ENCODE measurements around the gene KAT2B. TPM values are rescaled to one million over a fixed set of nuclear protein-coding genes. Genes with fewer than 3 reads are reported as not detected.

The KAT2B gene
- total and polyA plus RNA-seq, 8 donors: 8.2 to 21.6 (median 14.9) TPM

GRCh38 chr3:20111836-20112235 is 71.6 kb downstream of the KAT2B start:
- H3K9me3 ChIP-seq: no peaks in the 10 kb centered on the region
- no peaks in the 10 kb centered on the region for H3K27me3 ChIP-seq
- H3K27ac ChIP-seq: no peak overlapping the region
- DNase-seq (no peak), ATAC-seq (no peak), FAIRE-seq (no peak)
- intact Hi-C loops (cut with DNase I): no loop called here
- peaks cover 0 to 13% (median 6%) of the 10 kb centered on the region in 3 donors for H3K36me3 ChIP-seq
- TF ChIP-seq, protein P1, sequence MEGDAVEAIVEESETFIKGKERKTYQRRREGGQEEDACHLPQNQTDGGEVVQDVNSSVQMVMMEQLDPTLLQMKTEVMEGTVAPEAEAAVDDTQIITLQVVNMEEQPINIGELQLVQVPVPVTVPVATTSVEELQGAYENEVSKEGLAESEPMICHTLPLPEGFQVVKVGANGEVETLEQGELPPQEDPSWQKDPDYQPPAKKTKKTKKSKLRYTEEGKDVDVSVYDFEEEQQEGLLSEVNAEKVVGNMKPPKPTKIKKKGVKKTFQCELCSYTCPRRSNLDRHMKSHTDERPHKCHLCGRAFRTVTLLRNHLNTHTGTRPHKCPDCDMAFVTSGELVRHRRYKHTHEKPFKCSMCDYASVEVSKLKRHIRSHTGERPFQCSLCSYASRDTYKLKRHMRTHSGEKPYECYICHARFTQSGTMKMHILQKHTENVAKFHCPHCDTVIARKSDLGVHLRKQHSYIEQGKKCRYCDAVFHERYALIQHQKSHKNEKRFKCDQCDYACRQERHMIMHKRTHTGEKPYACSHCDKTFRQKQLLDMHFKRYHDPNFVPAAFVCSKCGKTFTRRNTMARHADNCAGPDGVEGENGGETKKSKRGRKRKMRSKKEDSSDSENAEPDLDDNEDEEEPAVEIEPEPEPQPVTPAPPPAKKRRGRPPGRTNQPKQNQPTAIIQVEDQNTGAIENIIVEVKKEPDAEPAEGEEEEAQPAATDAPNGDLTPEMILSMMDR (IDR thresholded peaks at IDR 0.05): no peak
- H3K4me1 ChIP-seq: no peaks in the 10 kb centered on the region
- no peak overlapping the region for H3K4me3 ChIP-seq
- 92 to 93% methylated on average over 6 of the region's 6 CpGs for WGBS, 2 donors

DNA sequence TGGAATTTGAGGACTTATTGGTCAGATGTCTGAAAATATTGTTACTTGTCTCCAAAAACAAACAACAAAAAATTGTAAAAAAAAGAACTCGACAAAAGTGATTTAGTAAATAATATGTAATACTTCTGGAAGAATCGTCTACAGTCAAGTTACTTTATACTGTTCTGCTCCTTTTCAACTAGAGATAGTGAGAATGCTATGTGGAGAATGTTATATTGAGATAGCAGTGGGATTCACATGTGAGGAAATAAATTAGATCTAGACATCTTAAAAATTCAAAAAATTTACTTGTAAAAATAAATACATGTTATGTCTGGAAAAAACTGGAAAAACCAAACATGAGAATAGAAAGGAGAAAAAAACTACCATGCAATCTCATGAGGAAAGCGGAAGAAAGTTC is 80.8 kb downstream of the KAT2B start:
- Histone ChIP-seq H3K27me3 (no peaks in the 10 kb centered on the region), H3K36me3 (peaks cover 0 to 11% (median 0%) of the 10 kb centered on the region in 3 donors), H3K27ac (no peak overlapping the region), H3K9me3 (no peaks in the 10 kb centered on the region), H3K4me3 (no peak overlapping the region), H3K4me1 (no peaks in the 10 kb centered on the region)
- WGBS, 2 donors: 85 to 90% methylated on average over 3 of the region's 3 CpGs
- TF ChIP-seq, protein P1 (IDR thresholded peaks at IDR 0.05): no peak
- intact Hi-C loops (cut with DNase I): no loop called here
- DNase-seq (no peak), ATAC-seq (no peak), FAIRE-seq (no peak)

GRCh38 chr3:20123131-20123652 is 82.9 kb downstream of the KAT2B start:
- no peak overlapping the region for H3K4me3 ChIP-seq
- ATAC-seq (no peak), FAIRE-seq (no peak), DNase-seq (no peak)
- WGBS, 2 donors: 91 to 97% methylated on average over 2 of the region's 2 CpGs
- H3K9me3 ChIP-seq: no peaks in the 10 kb centered on the region
- peaks cover 0 to 20% (median 0%) of the 10 kb centered on the region in 3 donors for H3K36me3 ChIP-seq
- intact Hi-C loops (cut with DNase I): no loop called here
- H3K27ac ChIP-seq: no peak overlapping the region
- H3K4me1 ChIP-seq: no peaks in the 10 kb centered on the region
- no peaks in the 10 kb centered on the region for H3K27me3 ChIP-seq
- TF ChIP-seq, protein P1 (IDR thresholded peaks at IDR 0.05): no peak

GRCh38 chr3:20125289-20125688 is 85.0 kb downstream of the KAT2B start:
- Histone ChIP-seq H3K9me3 (no peaks in the 10 kb centered on the region), H3K27me3 (no peaks in the 10 kb centered on the region), H3K27ac (no peak overlapping the region), H3K4me3 (no peak overlapping the region), H3K36me3 (peaks cover 0 to 16% (median 0%) of the 10 kb centered on the region in 3 donors), H3K4me1 (no peaks in the 10 kb centered on the region)
- ATAC-seq: no peak
- TF ChIP-seq, protein P1 (IDR thresholded peaks at IDR 0.05): no peak
- DNase-seq: no peak
- no peak for FAIRE-seq
- intact Hi-C loops (cut with DNase I): no loop called here
- 97 to 98% methylated on average over 3 to 4 of the region's 4 CpGs for WGBS, 2 donors

DNA sequence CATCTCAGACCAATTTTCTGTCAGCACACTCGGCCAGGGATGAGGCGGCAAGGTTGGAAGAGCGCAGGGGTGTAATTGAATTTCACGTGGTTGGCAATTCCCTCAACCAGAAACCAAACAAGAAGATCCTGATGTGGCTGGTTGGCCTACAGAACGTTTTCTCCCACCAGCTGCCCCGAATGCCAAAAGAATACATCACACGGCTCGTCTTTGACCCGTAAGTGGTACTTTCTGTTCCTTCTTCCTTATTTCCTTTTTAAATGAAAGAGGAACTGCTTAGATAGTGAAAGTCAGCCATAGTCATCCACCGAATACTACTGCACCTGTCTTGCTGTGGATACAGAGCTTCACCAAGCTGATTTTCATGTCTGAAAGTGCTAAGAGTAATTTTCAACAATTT is 85.7 kb downstream of the KAT2B start:
- no peaks in the 10 kb centered on the region for H3K4me1 ChIP-seq
- peaks cover 0 to 12% (median 0%) of the 10 kb centered on the region in 3 donors for H3K36me3 ChIP-seq
- no peaks in the 10 kb centered on the region for H3K27me3 ChIP-seq
- H3K27ac ChIP-seq: no peak overlapping the region
- intact Hi-C loops (cut with DNase I): no loop called here
- 88% methylated on average over 10 of the region's 10 CpGs for WGBS, 2 donors
- ATAC-seq (peak in 2 of 4 donors; percentile 38 to 61), DNase-seq (no peak), FAIRE-seq (no peak)
- no peaks in the 10 kb centered on the region for H3K9me3 ChIP-seq
- TF ChIP-seq, protein P1 (IDR thresholded peaks at IDR 0.05): no peak
- no peak overlapping the region for H3K4me3 ChIP-seq
